IMR-90 (cell line): Measurements from ENCODE around the gene OR1J1. TPM values are rescaled to one million over a fixed set of nuclear protein-coding genes. Genes with fewer than 3 reads are reported as not detected.

Source experiments
- ATAC-seq: fragments of 200-7000 bp; cut with Tn5 transposase; 2 replicates; pipeline ENCODE4 v1.9.1; 2020; ENCODE audit warnings: low read depth, mild to moderate bottlenecking, moderate library complexity
- BruUV-seq: library from RNA; stranded (reverse); fragments of 400-500 nt; replicated peaks from 2 replicates; lab custom pipeline; 2021; lab: Mats Ljungman, UMichigan
- CTCF ChIA-PET: fragments of 300-600 bp; formaldehyde crosslinking; extraction: SDS; loops from one replicate; lab custom pipeline; 2021; ENCODE audit warnings: antibody characterized with exemption; lab: Yijun Ruan, JAX
- POLR2A ChIA-PET: fragments of 300-600 bp; sonication (Branson Sonifier 250); formaldehyde crosslinking; loops from one replicate; lab custom pipeline; 2022; ENCODE audit warnings: antibody characterized with exemption; ENCODE audit not compliant: unreplicated experiment; lab: Charles Lee
- DNase-seq: peaks from one replicate; pipeline ENCODE4 v3.0.0; 2013
- H2AFZ ChIP-seq: replicated peaks from 2 replicates; pipeline ENCODE3; 2013; ENCODE audit warnings: low read length, mild to moderate bottlenecking; ENCODE audit not compliant: poor library complexity
- H2AK5ac ChIP-seq: 2 replicates; pipeline ENCODE4 v1.6.1; 2013; ENCODE audit warnings: low read depth, low read length, inconsistent platforms
- H2AK9ac ChIP-seq: replicated peaks from 2 replicates; pipeline ENCODE3; 2013; ENCODE audit warnings: mild to moderate bottlenecking, low read depth, low read length, moderate library complexity; ENCODE audit not compliant: poor library complexity
- H2BK120ac ChIP-seq: 2 replicates; pipeline ENCODE4 v1.6.1; 2013; ENCODE audit warnings: low read depth, low read length, inconsistent platforms
- H2BK15ac ChIP-seq: 3 replicates; pipeline ENCODE4 v1.6.1; 2013; ENCODE audit warnings: low read depth, low read length, inconsistent platforms
- H2BK20ac ChIP-seq: 2 replicates; pipeline ENCODE4 v1.6.1; 2013; ENCODE audit warnings: low read depth, mild to moderate bottlenecking, inconsistent platforms, low read length, moderate library complexity
- H2BK5ac ChIP-seq: 2 replicates; pipeline ENCODE4 v1.6.1; 2013; ENCODE audit warnings: mild to moderate bottlenecking, low read depth, low read length, inconsistent platforms; ENCODE audit not compliant: poor library complexity, severe bottlenecking
- H3K14ac ChIP-seq: replicated peaks from 2 replicates; pipeline ENCODE4 v1.6.1; 2013; ENCODE audit warnings: low read depth, low read length, inconsistent platforms
- H3K18ac ChIP-seq: 2 replicates; pipeline ENCODE4 v1.6.1; 2013; ENCODE audit warnings: low read depth, low read length, control low read depth
- H3K23ac ChIP-seq: 2 replicates; pipeline ENCODE4 v1.6.1; 2013; ENCODE audit warnings: low read depth, low read length, inconsistent platforms
- H3K27ac ChIP-seq: 2 replicates; pipeline ENCODE4 v1.5.1; 2013; ENCODE audit warnings: mild to moderate bottlenecking, control low read depth, low read length; ENCODE audit not compliant: insufficient read depth
- H3K27me3 ChIP-seq: 2 replicates; pipeline ENCODE4 v1.6.1; 2013; ENCODE audit warnings: low read length; ENCODE audit not compliant: control insufficient read depth, insufficient read depth
- H3K36me3 ChIP-seq: 2 replicates; pipeline ENCODE4 v1.6.1; 2013; ENCODE audit warnings: low read length, mixed read lengths; ENCODE audit not compliant: control insufficient read depth, insufficient read depth
- H3K4ac ChIP-seq: 2 replicates; pipeline ENCODE4 v1.6.1; 2013; ENCODE audit warnings: low read depth, low read length, inconsistent platforms
- H3K4me1 ChIP-seq: 2 replicates; pipeline ENCODE4 v1.6.1; 2013; ENCODE audit warnings: low read length, mixed read lengths; ENCODE audit not compliant: control insufficient read depth, insufficient read depth
- H3K4me2 ChIP-seq: 2 replicates; pipeline ENCODE4 v1.6.1; 2013; ENCODE audit warnings: low read depth, mild to moderate bottlenecking, control low read depth, low read length, moderate library complexity
- H3K4me3 ChIP-seq: 2 replicates; pipeline ENCODE4 v1.5.1; 2013; ENCODE audit warnings: low read depth, mild to moderate bottlenecking, control low read depth, low read length, moderate library complexity; ENCODE audit not compliant: insufficient read depth
- H3K56ac ChIP-seq: 2 replicates; pipeline ENCODE4 v1.6.1; 2013; ENCODE audit warnings: low read length, inconsistent platforms; ENCODE audit not compliant: insufficient read depth; ENCODE audit errors: extremely low read depth
- H3K79me1 ChIP-seq, 2 experiments: 2 replicates each; pipeline ENCODE4 v1.6.1; 2013; ENCODE audit warnings: low read length in 2 of 2, inconsistent platforms in 1 of 2, low read depth in 1 of 2
- H3K9ac ChIP-seq: 2 replicates; pipeline ENCODE4 v1.6.1; 2013; ENCODE audit warnings: low read depth, low read length, control low read depth
- H3K9me1 ChIP-seq: 2 replicates; pipeline ENCODE4 v1.6.1; 2013; ENCODE audit warnings: low read length, inconsistent platforms; ENCODE audit not compliant: insufficient read depth
- H3K9me3 ChIP-seq: 2 replicates; pipeline ENCODE4 v1.6.1; 2013; ENCODE audit warnings: low read length; ENCODE audit not compliant: control insufficient read depth, insufficient read depth
- H4K20me1 ChIP-seq: 2 replicates; pipeline ENCODE4 v1.6.1; 2013; ENCODE audit warnings: low read length, inconsistent platforms; ENCODE audit not compliant: insufficient read depth
- H4K5ac ChIP-seq: 2 replicates; pipeline ENCODE4 v1.6.1; 2013; ENCODE audit warnings: mild to moderate bottlenecking, low read depth, low read length, control low read depth
- H4K8ac ChIP-seq, 2 experiments: 2 replicates each; pipeline ENCODE4 v1.6.1; 2013; ENCODE audit warnings: low read depth in 2 of 2, low read length in 2 of 2, control low read depth in 1 of 2, inconsistent platforms in 1 of 2
- H4K91ac ChIP-seq: 2 replicates; pipeline ENCODE4 v1.6.1; 2013; ENCODE audit warnings: low read depth, low read length, inconsistent platforms; ENCODE audit not compliant: insufficient read depth
- CEBPB ChIP-seq: IDR thresholded peaks from 2 replicates; pipeline ENCODE4 v1.6.1; 2012; ENCODE audit warnings: low read depth, low read length, improper control_type of control experiment
- CHD1 ChIP-seq: IDR thresholded peaks from 2 replicates; pipeline ENCODE4 v1.6.1; 2012; ENCODE audit warnings: low read depth, low read length, improper control_type of control experiment
- CTCF ChIP-seq: conservative IDR thresholded peaks from 2 replicates; pipeline ENCODE4 v1.5.1; 2012; ENCODE audit warnings: mild to moderate bottlenecking, low read depth, low read length, improper control_type of control experiment
- ELK1 ChIP-seq: fragments of 150-350 bp; IDR thresholded peaks from 2 replicates; pipeline ENCODE4 v1.6.1; 2016; ENCODE audit warnings: low read depth, mild to moderate bottlenecking, low read length, moderate library complexity, borderline replicate concordance
- FOS ChIP-seq: fragments of 150-350 bp; IDR thresholded peaks from 2 replicates; pipeline ENCODE4 v1.6.1; 2016; ENCODE audit warnings: low read depth, low read length
- MAFK ChIP-seq: IDR thresholded peaks from 2 replicates; pipeline ENCODE4 v1.6.1; 2012; ENCODE audit warnings: low read depth, low read length, improper control_type of control experiment
- MAZ ChIP-seq: IDR thresholded peaks from 2 replicates; pipeline ENCODE4 v1.6.1; 2012; ENCODE audit warnings: low read depth, mild to moderate bottlenecking, low read length, improper control_type of control experiment, moderate library complexity, borderline replicate concordance
- MXI1 ChIP-seq: IDR thresholded peaks from 2 replicates; pipeline ENCODE4 v1.6.1; 2012; ENCODE audit warnings: low read depth, mild to moderate bottlenecking, low read length, moderate library complexity, borderline replicate concordance
- NFE2L2 ChIP-seq: fragments of 150-350 bp; IDR thresholded peaks from 2 replicates; pipeline ENCODE4 v1.6.1; 2016; ENCODE audit warnings: low read depth, mild to moderate bottlenecking, low read length
- POLR2A ChIP-seq: IDR thresholded peaks from 2 replicates; pipeline ENCODE4 v1.6.1; 2012; ENCODE audit warnings: mild to moderate bottlenecking, low read depth, low read length
- RAD21 ChIP-seq: IDR thresholded peaks from 2 replicates; pipeline ENCODE4 v1.6.1; 2012; ENCODE audit warnings: low read length, improper control_type of control experiment
- RCOR1 ChIP-seq: IDR thresholded peaks from 2 replicates; pipeline ENCODE4 v1.6.1; 2012; ENCODE audit warnings: mild to moderate bottlenecking, low read length, improper control_type of control experiment; ENCODE audit not compliant: insufficient replicate concordance
- RFX5 ChIP-seq: IDR thresholded peaks from 2 replicates; pipeline ENCODE4 v1.8.0; 2012; ENCODE audit warnings: low read depth, mild to moderate bottlenecking, low read length, moderate library complexity
- SMC3 ChIP-seq: fragments of 150-350 bp; IDR thresholded peaks from 2 replicates; pipeline ENCODE4 v1.6.1; 2016; ENCODE audit warnings: low read depth, mild to moderate bottlenecking, antibody characterized with exemption, low read length, moderate library complexity
- USF2 ChIP-seq: fragments of 150-350 bp; IDR thresholded peaks from 2 replicates; pipeline ENCODE4 v1.6.1; 2017; ENCODE audit warnings: mild to moderate bottlenecking, antibody characterized with exemption, low read length, low read depth
- WGBS, 2 experiments: methylation state at CpG; one replicate each; pipeline versions ENCODE4 v1.1.5 to v1.1.7; 2013; ENCODE audit warnings: missing lambda C conversion rate in 2 of 2; ENCODE audit not compliant: insufficient read length in 1 of 2; ENCODE audit errors: extremely low coverage in 2 of 2; 5-methylcytosine and 5-hydroxymethylcytosine counted together
- dilution Hi-C: fragments of 300-500 bp; cut with HindIII; formaldehyde crosslinking; loops from one replicate; pipeline ENCODE4 v1.14.3; 2018; ENCODE audit warnings: low sequenced_read_pairs; ENCODE audit not compliant: unreplicated experiment
- in situ Hi-C: fragments of 300-500 bp; cut with MboI; formaldehyde crosslinking; loops from 3 replicates; pipeline ENCODE4 v1.14.3; 2019; ENCODE audit warnings: low sequenced_read_pairs, inconsistent platforms, mixed read lengths
- intact Hi-C: fragments of 100-400 bp; cut with micrococcal nuclease; formaldehyde crosslinking; loops from 2 replicates; pipeline ENCODE4 v1.10.0; 2022
- polyA plus RNA-seq, 3 experiments: library from polyadenylated mRNA; depleted of rRNA; stranded (reverse); fragments of >200 nt; gene quantifications; 2 replicates each; pipeline ENCODE4 v1.2.3, GENCODE V29; 2012; ENCODE audit warnings: low replicate concordance in 1 of 3
- total RNA-seq: library from RNA; depleted of rRNA; stranded (reverse); fragments of >200 nt; gene quantifications from 2 replicates; pipeline ENCODE4 v1.2.3, GENCODE V29; 2012

OR1J1 gene
- total and polyA plus RNA-seq, 2 of the 4 experiments (the other 2 are of a cell fraction): not detected

- ATAC-seq: no peak
- H3K9me3 ChIP-seq: no peaks in the 10 kb centered on the region
- DNase-seq: no peak
- TF ChIP-seq MAFK: no peak
- no peak for TF ChIP-seq CTCF
- TF ChIP-seq RAD21: no peak
- TF ChIP-seq POLR2A: no peak
- TF ChIP-seq NFE2L2: no peak
- no peak for TF ChIP-seq FOS
- no peak for TF ChIP-seq CEBPB
- TF ChIP-seq RFX5: no peak
- no peak for TF ChIP-seq SMC3
- no peak for TF ChIP-seq RCOR1
- TF ChIP-seq MXI1: no peak
- TF ChIP-seq MAZ: no peak
- TF ChIP-seq USF2: no peak
- no peak for TF ChIP-seq CHD1
- no peak for TF ChIP-seq ELK1
- no peak overlapping the region for H3K14ac ChIP-seq
- H3K4me1 ChIP-seq: no peaks in the 10 kb centered on the region
- H4K91ac ChIP-seq: no peak overlapping the region
- no peaks in the 10 kb centered on the region for H3K9me1 ChIP-seq
- H4K8ac ChIP-seq: no peak overlapping the region
- H2BK120ac ChIP-seq: no peak overlapping the region
- no peak overlapping the region for H2BK5ac ChIP-seq
- no peak overlapping the region for H2AK9ac ChIP-seq
- in situ Hi-C loops (no loop called here), intact Hi-C loops (no loop called here), dilution Hi-C loops (no loop called here)
- no CpG with 5 or more reads among the region's 2 CpGs for WGBS, 2 experiments
- no peak overlapping the region for H3K27ac ChIP-seq
- no peak overlapping the region for H3K4ac ChIP-seq
- no peak overlapping the region for H3K23ac ChIP-seq
- no peak overlapping the region for H2AK5ac ChIP-seq
- no peak overlapping the region for H3K4me3 ChIP-seq
- no peak overlapping the region for H3K56ac ChIP-seq
- H2BK15ac ChIP-seq: no peak overlapping the region
- no peaks in the 10 kb centered on the region for H3K79me1 ChIP-seq
- H3K9ac ChIP-seq: no peak overlapping the region
- H3K4me2 ChIP-seq: no peak overlapping the region
- POLR2A ChIA-PET: no interaction called here
- no peak overlapping the region for H3K18ac ChIP-seq
- H3K27me3 ChIP-seq: peaks cover 20% of the 10 kb centered on the region
- H2AFZ ChIP-seq: no peak overlapping the region
- no peaks in the 10 kb centered on the region for H4K20me1 ChIP-seq
- no peaks in the 10 kb centered on the region for H3K36me3 ChIP-seq
- no peak overlapping the region for H2BK20ac ChIP-seq
- CTCF ChIA-PET: no interaction called here
- BruUV-seq: no TSS peak
- no peak overlapping the region for H4K5ac ChIP-seq
These were observed 40.5 kb upstream of the OR1J1 start for GRCh38 chr9:122518226-122518625.
